Gastroesophageal sphincter (tissue), 3 donors: ENCODE measurements around the gene ARHGAP12.

Experiments
- POLR2A ChIP-seq, 2 donors: fragments of 450-650 bp; IDR thresholded peaks; one replicate each; pipeline ENCODE4 v1.6.1; 2017; ENCODE audit warnings: antibody characterized with exemption in 2 of 2, mild to moderate bottlenecking in 2 of 2, moderate library complexity in 1 of 2
- POLR2AphosphoS5 ChIP-seq: sonication (generic); formaldehyde crosslinking; IDR thresholded peaks from one replicate; pipeline ENCODE4 v1.6.1; 2017; ENCODE audit warnings: antibody characterized with exemption
- TF ChIP-seq, protein P1 (sequence below), 4 experiments: fragments of 200-600 bp in 2 of 4; fragments of 450-650 bp in 2 of 4; sonication (generic) in 1 of 4; IDR thresholded peaks; one replicate each; pipeline ENCODE4 v1.5.1; 2017 to 2019; ENCODE audit warnings: antibody characterized with exemption in 4 of 4, mild to moderate bottlenecking in 2 of 4, moderate library complexity in 2 of 4

DNA sequence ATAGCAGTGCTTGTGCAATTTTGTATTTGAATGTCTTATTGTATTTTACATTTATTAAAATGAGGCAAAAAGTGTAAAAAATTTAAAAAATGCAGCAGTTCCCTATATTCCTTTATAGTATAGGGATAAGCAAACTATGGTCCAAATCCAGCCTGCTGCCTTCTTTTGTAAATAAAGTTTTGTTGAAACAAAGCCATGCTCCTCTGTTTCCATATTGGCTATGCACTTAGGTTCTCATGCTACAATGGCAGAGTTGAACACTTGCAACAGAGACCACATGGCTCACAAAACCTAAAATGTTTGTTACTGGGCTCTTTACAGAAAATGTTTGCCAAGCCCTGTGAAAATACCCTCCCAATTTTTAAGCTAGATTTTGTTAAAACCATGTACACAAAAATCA, 50.1 kb downstream of the ARHGAP12 start:
- TF ChIP-seq, protein P1, sequence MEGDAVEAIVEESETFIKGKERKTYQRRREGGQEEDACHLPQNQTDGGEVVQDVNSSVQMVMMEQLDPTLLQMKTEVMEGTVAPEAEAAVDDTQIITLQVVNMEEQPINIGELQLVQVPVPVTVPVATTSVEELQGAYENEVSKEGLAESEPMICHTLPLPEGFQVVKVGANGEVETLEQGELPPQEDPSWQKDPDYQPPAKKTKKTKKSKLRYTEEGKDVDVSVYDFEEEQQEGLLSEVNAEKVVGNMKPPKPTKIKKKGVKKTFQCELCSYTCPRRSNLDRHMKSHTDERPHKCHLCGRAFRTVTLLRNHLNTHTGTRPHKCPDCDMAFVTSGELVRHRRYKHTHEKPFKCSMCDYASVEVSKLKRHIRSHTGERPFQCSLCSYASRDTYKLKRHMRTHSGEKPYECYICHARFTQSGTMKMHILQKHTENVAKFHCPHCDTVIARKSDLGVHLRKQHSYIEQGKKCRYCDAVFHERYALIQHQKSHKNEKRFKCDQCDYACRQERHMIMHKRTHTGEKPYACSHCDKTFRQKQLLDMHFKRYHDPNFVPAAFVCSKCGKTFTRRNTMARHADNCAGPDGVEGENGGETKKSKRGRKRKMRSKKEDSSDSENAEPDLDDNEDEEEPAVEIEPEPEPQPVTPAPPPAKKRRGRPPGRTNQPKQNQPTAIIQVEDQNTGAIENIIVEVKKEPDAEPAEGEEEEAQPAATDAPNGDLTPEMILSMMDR (IDR thresholded peaks at IDR 0.05): no peak
- TF ChIP-seq POLR2AphosphoS5 (no peak), POLR2A (IDR thresholded peaks at IDR 0.05) (no peak)
